HepG2 (cell line): Measurements from ENCODE around the gene DNAAF3. TPM values are rescaled to one million over a fixed set of nuclear protein-coding genes. Genes with fewer than 3 reads are reported as not detected.

Experiments
- FOXC1 ChIP-seq: sonication (generic); formaldehyde crosslinking; IDR thresholded peaks from 2 replicates; pipeline ENCODE4 v1.8.0; 2022; ENCODE audit warnings: mild to moderate bottlenecking, missing genetic modification reagents, borderline replicate concordance
- MBD4 ChIP-seq: IDR thresholded peaks from 2 replicates; pipeline ENCODE4 v1.6.1; 2012; ENCODE audit warnings: low read length, inconsistent platforms, borderline replicate concordance
- TP53 ChIP-seq: sonication (generic); formaldehyde crosslinking; conservative IDR thresholded peaks from 2 replicates; pipeline ENCODE4 v1.4.0; 2020; ENCODE audit warnings: missing genetic modification reagents
- YY1 ChIP-seq: IDR thresholded peaks from 2 replicates; pipeline ENCODE4 v1.6.1; 2011; ENCODE audit warnings: low read length, low read depth, moderate library complexity, mild to moderate bottlenecking; ENCODE audit not compliant: insufficient read depth, insufficient replicate concordance
- ZIK1 ChIP-seq: sonication (generic); formaldehyde crosslinking; IDR thresholded peaks from 2 replicates; pipeline ENCODE4 v1.5.0; 2020; ENCODE audit warnings: mild to moderate bottlenecking, low read depth, missing genetic modification reagents, borderline replicate concordance
- ZNF10 ChIP-seq: sonication (generic); formaldehyde crosslinking; IDR thresholded peaks from 2 replicates; pipeline ENCODE4 v1.4.0; 2020; ENCODE audit warnings: mild to moderate bottlenecking, low read depth, missing genetic modification reagents, borderline replicate concordance
- ZNF329 ChIP-seq: sonication (generic); formaldehyde crosslinking; IDR thresholded peaks from 2 replicates; pipeline ENCODE4 v1.9.0; 2021; ENCODE audit warnings: low read depth, mild to moderate bottlenecking, missing genetic modification reagents
- ZNF496 ChIP-seq: sonication (generic); formaldehyde crosslinking; IDR thresholded peaks from 2 replicates; pipeline ENCODE4 v1.8.1; 2023; ENCODE audit warnings: mild to moderate bottlenecking, moderate library complexity, missing genetic modification reagents; ENCODE audit not compliant: insufficient replicate concordance
- ZNF678 ChIP-seq: sonication (generic); formaldehyde crosslinking; IDR thresholded peaks from 2 replicates; pipeline ENCODE4 v1.4.0; 2020; ENCODE audit warnings: mild to moderate bottlenecking, missing genetic modification reagents
- polyA plus RNA-seq, 8 experiments: library from polyadenylated mRNA; depleted of rRNA in 3 of 8; stranded (reverse) in 7 of 8; unstranded in 1 of 8; fragments of >200 nt; fragmentation: Illumina TruSeq in 4 of 8; extraction: Trizol in 4 of 8; gene quantifications; 2 replicates each; pipeline versions ENCODE4 v1.2.1 to v1.2.3, GENCODE V29; 2011 to 2016; ENCODE audit warnings: low read depth in 4 of 8, missing spikeins in 1 of 8, mixed read lengths in 1 of 8; ENCODE audit not compliant: insufficient read depth in 1 of 8
- total RNA-seq, 5 experiments: library from RNA; depleted of rRNA; stranded (reverse); fragments of >200 nt; fragmentation: Illumina TruSeq; extraction: Trizol; gene quantifications; 2 replicates each; pipeline ENCODE4 v1.2.3, GENCODE V29; 2016; ENCODE audit warnings: low read depth in 1 of 5
- TF ChIP-seq, protein P1 (sequence below): sonication (generic); formaldehyde crosslinking; IDR thresholded peaks from 2 replicates; pipeline ENCODE4 v1.5.0; 2020; ENCODE audit warnings: mild to moderate bottlenecking, missing genetic modification reagents
- TF ChIP-seq, protein P2 (sequence below): IDR thresholded peaks from 2 replicates; pipeline ENCODE4 v1.6.1; 2016; ENCODE audit warnings: missing compliant biosample characterization, missing genetic modification reagents, borderline replicate concordance
- TF ChIP-seq, protein P3 (sequence below): sonication (generic); formaldehyde crosslinking; IDR thresholded peaks from one replicate; pipeline ENCODE4 v1.5.1; 2020; ENCODE audit warnings: mild to moderate bottlenecking, missing genetic modification reagents; ENCODE audit errors: not compliant biosample characterization

The DNAAF3 gene
- total and polyA plus RNA-seq, 2 of the 13 experiments (the other 11 are each of a cell fraction or from before 2014, with no cell fraction given), result 0.30 to 0.40 TPM

DNA sequence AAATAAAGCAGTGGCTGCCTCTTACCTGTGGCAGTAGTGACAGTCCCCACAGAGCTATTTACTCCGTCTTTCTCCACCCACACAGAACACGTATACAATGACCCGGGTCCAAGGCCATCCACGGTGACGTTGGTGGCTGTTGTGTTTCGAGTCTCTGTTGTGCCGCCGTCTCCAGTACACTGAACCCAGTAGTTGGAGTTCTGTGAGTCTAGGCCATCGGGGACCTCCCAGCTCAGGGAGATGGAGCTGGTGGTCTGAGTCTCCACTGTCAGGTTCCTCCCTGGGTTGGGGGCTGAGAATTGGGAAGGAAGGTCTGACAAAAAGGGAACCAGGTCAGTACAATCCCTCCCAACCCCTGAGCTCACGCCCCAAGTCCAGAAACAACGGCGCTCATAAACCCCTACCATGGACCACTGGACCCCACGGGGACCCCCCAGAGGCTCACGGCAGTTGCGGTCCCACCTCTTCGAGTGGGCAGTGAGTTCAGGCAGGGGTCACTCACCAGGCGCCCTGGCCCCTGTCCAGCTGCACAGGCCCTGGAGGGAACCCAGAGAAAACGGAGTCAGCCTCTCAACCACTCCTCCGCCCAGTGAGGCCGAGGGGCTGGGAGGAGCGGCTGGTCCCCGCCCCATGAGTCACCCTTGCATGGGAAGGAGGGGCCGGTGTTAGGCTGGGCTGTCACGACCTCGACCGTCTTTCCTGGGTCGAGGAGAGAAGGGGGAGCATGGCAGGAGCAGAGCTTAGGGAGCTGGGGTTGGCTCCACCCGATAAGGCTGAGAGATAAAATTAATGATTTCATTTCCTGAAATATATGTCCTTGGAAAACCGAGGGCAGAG lies 40.5 kb upstream of the DNAAF3 start (continued):
- TF ChIP-seq, protein P1, sequence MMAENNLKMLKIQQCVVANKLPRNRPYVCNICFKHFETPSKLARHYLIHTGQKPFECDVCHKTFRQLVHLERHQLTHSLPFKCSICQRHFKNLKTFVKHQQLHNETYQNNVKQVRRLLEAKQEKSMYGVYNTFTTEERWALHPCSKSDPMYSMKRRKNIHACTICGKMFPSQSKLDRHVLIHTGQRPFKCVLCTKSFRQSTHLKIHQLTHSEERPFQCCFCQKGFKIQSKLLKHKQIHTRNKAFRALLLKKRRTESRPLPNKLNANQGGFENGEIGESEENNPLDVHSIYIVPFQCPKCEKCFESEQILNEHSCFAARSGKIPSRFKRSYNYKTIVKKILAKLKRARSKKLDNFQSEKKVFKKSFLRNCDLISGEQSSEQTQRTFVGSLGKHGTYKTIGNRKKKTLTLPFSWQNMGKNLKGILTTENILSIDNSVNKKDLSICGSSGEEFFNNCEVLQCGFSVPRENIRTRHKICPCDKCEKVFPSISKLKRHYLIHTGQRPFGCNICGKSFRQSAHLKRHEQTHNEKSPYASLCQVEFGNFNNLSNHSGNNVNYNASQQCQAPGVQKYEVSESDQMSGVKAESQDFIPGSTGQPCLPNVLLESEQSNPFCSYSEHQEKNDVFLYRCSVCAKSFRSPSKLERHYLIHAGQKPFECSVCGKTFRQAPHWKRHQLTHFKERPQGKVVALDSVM (CRISPR knock-in tag), result peak; percentile 86
- TF ChIP-seq ZNF10 (no peak), ZIK1 (no peak), ZNF678 (CRISPR knock-in tag) (no peak), MBD4 (no peak), FOXC1 (CRISPR knock-in tag) (peak; percentile 93), YY1 (no peak), ZNF329 (CRISPR knock-in tag) (no peak; the same call in 1 of the 2 replicates), ZNF496 (CRISPR knock-in tag) (no peak), TP53 (CRISPR knock-in tag) (no peak)
- TF ChIP-seq, protein P2, sequence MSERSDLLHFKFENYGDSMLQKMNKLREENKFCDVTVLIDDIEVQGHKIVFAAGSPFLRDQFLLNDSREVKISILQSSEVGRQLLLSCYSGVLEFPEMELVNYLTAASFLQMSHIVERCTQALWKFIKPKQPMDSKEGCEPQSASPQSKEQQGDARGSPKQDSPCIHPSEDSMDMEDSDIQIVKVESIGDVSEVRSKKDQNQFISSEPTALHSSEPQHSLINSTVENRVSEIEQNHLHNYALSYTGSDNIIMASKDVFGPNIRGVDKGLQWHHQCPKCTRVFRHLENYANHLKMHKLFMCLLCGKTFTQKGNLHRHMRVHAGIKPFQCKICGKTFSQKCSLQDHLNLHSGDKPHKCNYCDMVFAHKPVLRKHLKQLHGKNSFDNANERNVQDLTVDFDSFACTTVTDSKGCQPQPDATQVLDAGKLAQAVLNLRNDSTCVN (CRISPR knock-in tag), result no peak; the same call in 1 of the 2 replicates
- TF ChIP-seq, protein P3, sequence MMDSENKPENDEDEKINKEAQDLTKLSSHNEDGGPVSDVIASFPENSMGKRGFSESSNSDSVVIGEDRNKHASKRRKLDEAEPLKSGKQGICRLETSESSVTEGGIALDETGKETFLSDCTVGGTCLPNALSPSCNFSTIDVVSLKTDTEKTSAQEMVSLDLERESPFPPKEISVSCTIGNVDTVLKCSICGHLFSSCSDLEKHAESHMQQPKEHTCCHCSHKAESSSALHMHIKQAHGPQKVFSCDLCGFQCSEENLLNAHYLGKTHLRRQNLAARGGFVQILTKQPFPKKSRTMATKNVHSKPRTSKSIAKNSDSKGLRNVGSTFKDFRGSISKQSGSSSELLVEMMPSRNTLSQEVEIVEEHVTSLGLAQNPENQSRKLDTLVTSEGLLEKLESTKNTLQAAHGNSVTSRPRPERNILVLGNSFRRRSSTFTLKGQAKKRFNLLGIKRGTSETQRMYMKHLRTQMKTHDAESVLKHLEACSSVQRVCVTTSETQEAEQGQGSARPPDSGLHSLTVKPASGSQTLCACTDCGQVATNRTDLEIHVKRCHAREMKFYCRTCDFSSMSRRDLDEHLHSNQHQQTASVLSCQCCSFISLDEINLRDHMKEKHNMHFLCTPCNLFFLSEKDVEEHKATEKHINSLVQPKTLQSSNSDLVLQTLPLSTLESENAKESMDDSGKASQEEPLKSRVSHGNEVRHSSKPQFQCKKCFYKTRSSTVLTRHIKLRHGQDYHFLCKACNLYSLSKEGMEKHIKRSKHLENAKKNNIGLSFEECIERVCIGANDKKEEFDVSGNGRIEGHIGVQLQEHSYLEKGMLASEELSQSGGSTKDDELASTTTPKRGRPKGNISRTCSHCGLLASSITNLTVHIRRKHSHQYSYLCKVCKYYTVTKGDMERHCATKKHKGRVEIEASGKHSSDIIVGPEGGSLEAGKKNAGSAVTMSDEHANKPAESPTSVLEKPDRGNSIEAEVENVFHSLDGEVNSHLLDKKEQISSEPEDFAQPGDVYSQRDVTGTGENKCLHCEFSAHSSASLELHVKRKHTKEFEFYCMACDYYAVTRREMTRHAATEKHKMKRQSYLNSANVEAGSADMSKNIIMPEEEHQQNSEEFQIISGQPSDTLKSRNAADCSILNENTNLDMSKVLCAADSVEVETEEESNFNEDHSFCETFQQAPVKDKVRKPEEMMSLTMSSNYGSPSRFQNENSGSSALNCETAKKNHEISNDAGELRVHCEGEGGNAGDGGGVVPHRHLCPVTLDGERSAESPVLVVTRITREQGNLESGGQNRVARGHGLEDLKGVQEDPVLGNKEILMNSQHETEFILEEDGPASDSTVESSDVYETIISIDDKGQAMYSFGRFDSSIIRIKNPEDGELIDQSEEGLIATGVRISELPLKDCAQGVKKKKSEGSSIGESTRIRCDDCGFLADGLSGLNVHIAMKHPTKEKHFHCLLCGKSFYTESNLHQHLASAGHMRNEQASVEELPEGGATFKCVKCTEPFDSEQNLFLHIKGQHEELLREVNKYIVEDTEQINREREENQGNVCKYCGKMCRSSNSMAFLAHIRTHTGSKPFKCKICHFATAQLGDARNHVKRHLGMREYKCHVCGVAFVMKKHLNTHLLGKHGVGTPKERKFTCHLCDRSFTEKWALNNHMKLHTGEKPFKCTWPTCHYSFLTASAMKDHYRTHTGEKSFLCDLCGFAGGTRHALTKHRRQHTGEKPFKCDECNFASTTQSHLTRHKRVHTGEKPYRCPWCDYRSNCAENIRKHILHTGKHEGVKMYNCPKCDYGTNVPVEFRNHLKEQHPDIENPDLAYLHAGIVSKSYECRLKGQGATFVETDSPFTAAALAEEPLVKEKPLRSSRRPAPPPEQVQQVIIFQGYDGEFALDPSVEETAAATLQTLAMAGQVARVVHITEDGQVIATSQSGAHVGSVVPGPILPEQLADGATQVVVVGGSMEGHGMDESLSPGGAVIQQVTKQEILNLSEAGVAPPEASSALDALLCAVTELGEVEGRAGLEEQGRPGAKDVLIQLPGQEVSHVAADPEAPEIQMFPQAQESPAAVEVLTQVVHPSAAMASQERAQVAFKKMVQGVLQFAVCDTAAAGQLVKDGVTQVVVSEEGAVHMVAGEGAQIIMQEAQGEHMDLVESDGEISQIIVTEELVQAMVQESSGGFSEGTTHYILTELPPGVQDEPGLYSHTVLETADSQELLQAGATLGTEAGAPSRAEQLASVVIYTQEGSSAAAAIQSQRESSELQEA (CRISPR knock-in tag), result peak; percentile 86
